Heart left ventricle (tissue), 13 donors: ENCODE results near the gene IER5L.

Experiments
- CTCF ChIP-seq, 12 donors: fragments of 200-600 bp; sonication (generic) in 4 of 12; IDR thresholded peaks; one replicate each; pipeline versions ENCODE4 v1.5.0 to v1.8.0; 2018 to 2022; ENCODE audit warnings: antibody characterized with exemption in 12 of 12, mild to moderate bottlenecking in 5 of 12
- POLR2A ChIP-seq, 2 donors: fragments of 450-650 bp; IDR thresholded peaks; one replicate each; pipeline ENCODE4 v1.6.1; 2017; ENCODE audit warnings: antibody characterized with exemption in 2 of 2, mild to moderate bottlenecking in 2 of 2, moderate library complexity in 2 of 2
- donor health status: ischemic (EF 13 %, LVEDD 7.1; RV severe dilation, severe dysfunction).
- donor health status: DM: no; HTN: yes; CAD: no.
- donor health status: DM: no; HTN: no; CAD: no.
- donor health status: ischemic (EF 25% LVEDD 6.9; RV normal size, moderate dysfunction).
- donor health status: ischemic (EF 25% LVEDD 5.7; RV mildly dilated, moderate dysfunction).
- donor health status: ischemic (EF 35%, LVEDD 5.7; RV mildly dilated, moderate dysfunction).
- donor health status: nonischemic (EF 11% LVEDD 7.7; RV severe dilation, severe dysfunction).
- donor health status: DM: yes; HTN: yes; CAD: no.
- donor health status: PGD.
- donor health status: ischemic (EF 29% LVEDD 5.4; RV normal size, mild dysfunction).
- donor health status: nonischemic (EF 23%, LVEDD 6.1; RV moderate dilation, normal function).

- TF ChIP-seq CTCF (IDR thresholded peaks at IDR 0.05) (peak; percentile 92 to 99 (median 98)), POLR2A (IDR thresholded peaks at IDR 0.05) (no peak)
Observed at GRCh38 chr9:129131300-129132145, 46.5 kb downstream of the IER5L start.
